ENCODE measurements around the gene PRKCI. TPM values are rescaled to one million over a fixed set of nuclear protein-coding genes. Genes with fewer than 3 reads are reported as not detected.
"Not testable (repeated sequence)": the region's sequence is repeated elsewhere in the genome, so short reads cannot be mapped to it uniquely, and the experiment has no call there.

PRKCI gene
- total RNA-seq (10 to 100 TPM; 33.0 to 33.6 TPM), polyA plus RNA-seq (10 to 100 TPM in 1 of 2 donors, 1 to 10 TPM in 1; 9.6 to 14.9 TPM)
- long read RNA-seq, donor 1, full-length matches to known transcripts, result 52 of 65 reads
- long read RNA-seq, donor 1, partial matches to known transcripts, result 2 of 65 reads
- long read RNA-seq, donor 1, other reads (novel, unspliced or antisense), result 11 of 65 reads
- long read RNA-seq, donor 2, full-length matches to known transcripts, result 21 of 33 reads
- long read RNA-seq, donor 2, partial matches to known transcripts, result 3 of 33 reads
- long read RNA-seq, donor 2, other reads (novel, unspliced or antisense), result 9 of 33 reads

GRCh38 chr3:170221924-170222646, at the start of gene PRKCI:
PRKCI (plus strand) TSS chr3:170222424; CDS start chr3:170222670, 246 bp downstream.
- Histone ChIP-seq H3K27ac (ENCODE audit: low read depth in 1 of 2, low read length in 2 of 2) (peak within 1 kb of the TSS in 1 of 2 donors; percentile 91), H3K36me3 (ENCODE audit: control insufficient read depth in 1 of 2, insufficient read depth in 2 of 2, low read length in 1 of 2) (no peaks in the 10 kb centered on the region), H3K9me3 (ENCODE audit: control insufficient read depth, low read length) (no peaks in the 10 kb centered on the region), H3K27me3 (ENCODE audit: control insufficient read depth in 1 of 2, insufficient read depth in 2 of 2, low read length in 1 of 2) (no peaks in the 10 kb centered on the region), H3K4me1 (ENCODE audit: control insufficient read depth in 1 of 2, insufficient read depth in 2 of 2, low read length in 2 of 2) (no peaks in the 10 kb centered on the region), H3K4me3 (ENCODE audit: low read length in 2 of 2) (peak within 1 kb of the TSS; percentile 57 to 91)
- ATAC-seq (ENCODE audit: low FRiP score), result peak; percentile 100
- peak; percentile 98 for DNase-seq
- 0 to 1% methylated on average over 60 of the region's 60 CpGs for WGBS, 2 donors
- intact Hi-C loops (cut with DNase I), result loop anchor here (5.0 kb wide), 1 partner anchor 40 kb away; the partner anchor contains the start of gene PHC3 (in 2 of the 2)

GRCh38 chr3:170178651-170179050, 43.6 kb upstream of the PRKCI start:
- DNase-seq, result no peak
- H3K27ac ChIP-seq (ENCODE audit: low read depth in 1 of 2, low read length in 2 of 2), result no peak overlapping the region
- H3K36me3 ChIP-seq (ENCODE audit: control insufficient read depth in 1 of 2, insufficient read depth in 2 of 2, low read length in 1 of 2), result peaks cover 0 to 2% of the 10 kb centered on the region in 2 donors
- WGBS, 2 donors, result 77 to 81% methylated on average over 3 of the region's 3 CpGs
- ATAC-seq (ENCODE audit: low FRiP score), result no peak
- H3K27me3 ChIP-seq (ENCODE audit: control insufficient read depth in 1 of 2, insufficient read depth in 2 of 2, low read length in 1 of 2), result no peaks in the 10 kb centered on the region
- intact Hi-C loops (cut with DNase I), result loop anchor here in 1 of 2 donors (10.0 kb wide), 1 partner anchor 64 kb away; no protein-coding TSS in a partner anchor
- peaks cover 0 to 2% of the 10 kb centered on the region in 2 donors for H3K4me1 ChIP-seq (ENCODE audit: control insufficient read depth in 1 of 2, insufficient read depth in 2 of 2, low read length in 2 of 2)
- H3K4me3 ChIP-seq (ENCODE audit: low read length in 2 of 2), result no peak overlapping the region
- no peaks in the 10 kb centered on the region for H3K9me3 ChIP-seq (ENCODE audit: control insufficient read depth, low read length)

GRCh38 chr3:170179432-170179831, 42.8 kb upstream of the PRKCI start:
- Histone ChIP-seq H3K27ac (ENCODE audit: low read depth in 1 of 2, low read length in 2 of 2) (no peak overlapping the region), H3K4me1 (ENCODE audit: control insufficient read depth in 1 of 2, insufficient read depth in 2 of 2, low read length in 2 of 2) (peaks cover 0 to 2% of the 10 kb centered on the region in 2 donors), H3K4me3 (ENCODE audit: low read length in 2 of 2) (no peak overlapping the region), H3K9me3 (ENCODE audit: control insufficient read depth, low read length) (no peaks in the 10 kb centered on the region), H3K36me3 (ENCODE audit: control insufficient read depth in 1 of 2, insufficient read depth in 2 of 2, low read length in 1 of 2) (peaks cover 0 to 2% of the 10 kb centered on the region in 2 donors), H3K27me3 (ENCODE audit: control insufficient read depth in 1 of 2, insufficient read depth in 2 of 2, low read length in 1 of 2) (no peaks in the 10 kb centered on the region)
- DNase-seq, result no peak
- intact Hi-C loops (cut with DNase I), result loop anchor here in 1 of 2 donors (10.0 kb wide), 1 partner anchor 65 kb away; no protein-coding TSS in a partner anchor
- 25% methylated on average over 1 of the region's 1 CpG for WGBS, 2 donors
- no peak for ATAC-seq (ENCODE audit: low FRiP score)

- DNase-seq (no peak), ATAC-seq (ENCODE audit: low FRiP score) (no peak)
- peak overlapping the region; percentile 77 to 88 for H3K27ac ChIP-seq (ENCODE audit: low read depth in 1 of 2, low read length in 2 of 2)
- peak overlapping the region; percentile 73 to 84 for H3K4me3 ChIP-seq (ENCODE audit: low read length in 2 of 2)
- peaks cover 0 to 2% of the 10 kb centered on the region in 2 donors for H3K36me3 ChIP-seq (ENCODE audit: control insufficient read depth in 1 of 2, insufficient read depth in 2 of 2, low read length in 1 of 2)
- peaks cover 0 to under 1% of the 10 kb centered on the region in 2 donors for H3K4me1 ChIP-seq (ENCODE audit: control insufficient read depth in 1 of 2, insufficient read depth in 2 of 2, low read length in 2 of 2)
- 9 to 12% methylated on average over 16 of the region's 16 CpGs for WGBS, 2 donors
- H3K27me3 ChIP-seq (ENCODE audit: control insufficient read depth in 1 of 2, insufficient read depth in 2 of 2, low read length in 1 of 2), result no peaks in the 10 kb centered on the region
- no peaks in the 10 kb centered on the region for H3K9me3 ChIP-seq (ENCODE audit: control insufficient read depth, low read length)
- intact Hi-C loops (cut with DNase I), result loop anchor here (5.0 kb wide), 1 partner anchor 42 kb away; the partner anchor contains the start of gene PRKCI (in 2 of the 2)
Observed at GRCh38 chr3:170180079-170180907, 41.9 kb upstream of the PRKCI start.

- WGBS, 2 donors, result 1% methylated on average over 69 to 71 of the region's 71 CpGs
- Histone ChIP-seq H3K9me3 (ENCODE audit: control insufficient read depth, low read length) (no peaks in the 10 kb centered on the region), H3K27me3 (ENCODE audit: control insufficient read depth in 1 of 2, insufficient read depth in 2 of 2, low read length in 1 of 2) (no peaks in the 10 kb centered on the region), H3K27ac (ENCODE audit: low read depth in 1 of 2, low read length in 2 of 2) (peak within 1 kb of the TSS; percentile 77 to 88), H3K4me1 (ENCODE audit: control insufficient read depth in 1 of 2, insufficient read depth in 2 of 2, low read length in 2 of 2) (no peaks in the 10 kb centered on the region), H3K4me3 (ENCODE audit: low read length in 2 of 2) (peak within 1 kb of the TSS; percentile 73 to 84), H3K36me3 (ENCODE audit: control insufficient read depth in 1 of 2, insufficient read depth in 2 of 2, low read length in 1 of 2) (peaks cover 0 to 2% of the 10 kb centered on the region in 2 donors)
- intact Hi-C loops (cut with DNase I), result loop anchor here (5.0 kb wide), 1 partner anchor 41 kb away; the partner anchor contains the start of gene PRKCI (in 2 of the 2)
- DNase-seq (peak; percentile 95 to 97), ATAC-seq (ENCODE audit: low FRiP score) (peak; percentile 96)
Observed at GRCh38 chr3:170180908-170181885, 41.0 kb upstream of the PRKCI start, which contains the start of gene PHC3. PHC3 (minus strand) TSS chr3:170181733; CDS start chr3:170181715, 18 bp downstream.

GRCh38 chr3:170189398-170190256, 32.6 kb upstream of the PRKCI start:
- no peaks in the 10 kb centered on the region for H3K27me3 ChIP-seq (ENCODE audit: control insufficient read depth in 1 of 2, insufficient read depth in 2 of 2, low read length in 1 of 2)
- ATAC-seq (ENCODE audit: low FRiP score) (no peak), DNase-seq (no peak)
- no peak overlapping the region for H3K27ac ChIP-seq (ENCODE audit: low read depth in 1 of 2, low read length in 2 of 2)
- H3K4me3 ChIP-seq (ENCODE audit: low read length in 2 of 2), result peak overlapping the region in 1 of 2 donors; percentile 26
- 85 to 86% methylated on average over 4 of the region's 4 CpGs for WGBS, 2 donors
- intact Hi-C loops (cut with DNase I), result loop anchor here in 1 of 2 donors (10.0 kb wide), 1 partner anchor 85 kb away; no protein-coding TSS in a partner anchor
- H3K36me3 ChIP-seq (ENCODE audit: control insufficient read depth in 1 of 2, insufficient read depth in 2 of 2, low read length in 1 of 2), result no peaks in the 10 kb centered on the region
- H3K4me1 ChIP-seq (ENCODE audit: control insufficient read depth in 1 of 2, insufficient read depth in 2 of 2, low read length in 2 of 2), result peaks cover 0 to 3% of the 10 kb centered on the region in 2 donors
- no peaks in the 10 kb centered on the region for H3K9me3 ChIP-seq (ENCODE audit: control insufficient read depth, low read length)

GRCh38 chr3:170195759-170196158, 26.5 kb upstream of the PRKCI start:
- not testable (repeated sequence) for H3K27me3 ChIP-seq (ENCODE audit: control insufficient read depth in 1 of 2, insufficient read depth in 2 of 2, low read length in 1 of 2); H3K4me3 ChIP-seq (ENCODE audit: low read length in 2 of 2); H3K4me1 ChIP-seq (ENCODE audit: control insufficient read depth in 1 of 2, insufficient read depth in 2 of 2, low read length in 2 of 2); H3K27ac ChIP-seq (ENCODE audit: low read depth in 1 of 2, low read length in 2 of 2); ATAC-seq (ENCODE audit: low FRiP score); DNase-seq; H3K9me3 ChIP-seq (ENCODE audit: control insufficient read depth, low read length); H3K36me3 ChIP-seq (ENCODE audit: control insufficient read depth in 1 of 2, insufficient read depth in 2 of 2, low read length in 1 of 2)
- intact Hi-C loops (cut with DNase I), result loop anchor here in 1 of 2 donors (10.0 kb wide), 1 partner anchor 79 kb away; no protein-coding TSS in a partner anchor
- 63 to 75% methylated on average over 3 of the region's 3 CpGs for WGBS, 2 donors

Data from aorta (tissue), 5 donors.